Measurements from ENCODE around the gene ADH5. TPM values are rescaled to one million over a fixed set of nuclear protein-coding genes. Genes with fewer than 3 reads are reported as not detected.
"Not testable (repeated sequence)": the region's sequence is repeated elsewhere in the genome, so short reads cannot be mapped to it uniquely, and the experiment has no call there.

Gene ADH5
- total RNA-seq, 1 donor from 2014 or later, result 252 TPM

DNA sequence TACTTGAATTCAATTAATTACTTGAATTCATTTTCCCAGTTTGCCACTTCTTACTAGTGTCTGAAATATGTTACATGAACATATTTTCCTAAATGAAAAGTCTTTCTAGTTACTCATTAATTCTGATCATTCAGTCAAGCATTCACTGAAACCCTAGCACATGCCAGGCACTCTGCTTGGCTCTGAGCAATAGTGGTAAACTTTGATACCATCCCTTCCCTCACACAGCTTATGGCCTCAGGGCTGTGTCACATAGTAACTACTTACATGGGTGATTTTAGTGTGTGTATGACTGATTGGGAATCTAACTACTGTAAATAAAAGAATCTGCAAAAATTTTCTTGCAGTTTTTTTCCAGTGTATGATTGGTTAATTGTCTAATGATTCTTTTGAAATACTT is 60.4 kb downstream of the ADH5 start:
- Mint-ChIP-seq H3K4me3 (no peak overlapping the region), H3K36me3 (ENCODE audit: low read depth) (peaks cover 3% of the 10 kb centered on the region), H3K9me3 (no peaks in the 10 kb centered on the region), H3K4me1 (peaks cover 20% of the 10 kb centered on the region), H3K27me3 (ENCODE audit: low read depth) (no peaks in the 10 kb centered on the region), H3K27ac (ENCODE audit: unreplicated experiment) (no peak overlapping the region)
- TF ChIP-seq, protein P1, sequence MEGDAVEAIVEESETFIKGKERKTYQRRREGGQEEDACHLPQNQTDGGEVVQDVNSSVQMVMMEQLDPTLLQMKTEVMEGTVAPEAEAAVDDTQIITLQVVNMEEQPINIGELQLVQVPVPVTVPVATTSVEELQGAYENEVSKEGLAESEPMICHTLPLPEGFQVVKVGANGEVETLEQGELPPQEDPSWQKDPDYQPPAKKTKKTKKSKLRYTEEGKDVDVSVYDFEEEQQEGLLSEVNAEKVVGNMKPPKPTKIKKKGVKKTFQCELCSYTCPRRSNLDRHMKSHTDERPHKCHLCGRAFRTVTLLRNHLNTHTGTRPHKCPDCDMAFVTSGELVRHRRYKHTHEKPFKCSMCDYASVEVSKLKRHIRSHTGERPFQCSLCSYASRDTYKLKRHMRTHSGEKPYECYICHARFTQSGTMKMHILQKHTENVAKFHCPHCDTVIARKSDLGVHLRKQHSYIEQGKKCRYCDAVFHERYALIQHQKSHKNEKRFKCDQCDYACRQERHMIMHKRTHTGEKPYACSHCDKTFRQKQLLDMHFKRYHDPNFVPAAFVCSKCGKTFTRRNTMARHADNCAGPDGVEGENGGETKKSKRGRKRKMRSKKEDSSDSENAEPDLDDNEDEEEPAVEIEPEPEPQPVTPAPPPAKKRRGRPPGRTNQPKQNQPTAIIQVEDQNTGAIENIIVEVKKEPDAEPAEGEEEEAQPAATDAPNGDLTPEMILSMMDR (conservative IDR thresholded peaks at IDR 0.05), result no peak
- no peak for DNase-seq (ENCODE audit: low read depth, low spot score)

DNA sequence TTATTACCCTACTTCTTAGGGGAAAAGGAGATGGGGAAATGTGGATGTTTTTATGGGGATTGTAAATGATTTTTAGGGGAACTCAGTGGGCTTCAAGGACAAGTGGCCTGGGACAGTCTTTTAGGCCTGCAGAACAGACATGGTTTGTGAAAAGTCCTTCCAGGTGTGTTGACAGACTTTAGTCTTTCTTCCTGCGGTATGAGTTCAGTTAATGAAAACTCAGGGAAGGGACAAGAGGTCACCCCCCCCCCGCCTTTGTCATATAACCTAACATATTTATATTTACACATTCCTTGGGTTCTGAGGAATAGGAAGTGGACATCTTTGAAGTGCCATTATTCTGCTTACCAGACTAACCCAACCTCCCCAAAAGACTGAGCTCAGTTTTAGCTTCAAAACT is 61.3 kb downstream of the ADH5 start:
- TF ChIP-seq, protein P1 (conservative IDR thresholded peaks at IDR 0.05), result no peak
- no peaks in the 10 kb centered on the region for H3K27me3 Mint-ChIP-seq (ENCODE audit: low read depth)
- H3K9me3 Mint-ChIP-seq, result no peaks in the 10 kb centered on the region
- H3K27ac Mint-ChIP-seq (ENCODE audit: unreplicated experiment), result no peak overlapping the region
- DNase-seq (ENCODE audit: low read depth, low spot score), result no peak
- H3K4me3 Mint-ChIP-seq, result no peak overlapping the region
- peaks cover 20% of the 10 kb centered on the region for H3K4me1 Mint-ChIP-seq
- peaks cover 6% of the 10 kb centered on the region for H3K36me3 Mint-ChIP-seq (ENCODE audit: low read depth)

DNA sequence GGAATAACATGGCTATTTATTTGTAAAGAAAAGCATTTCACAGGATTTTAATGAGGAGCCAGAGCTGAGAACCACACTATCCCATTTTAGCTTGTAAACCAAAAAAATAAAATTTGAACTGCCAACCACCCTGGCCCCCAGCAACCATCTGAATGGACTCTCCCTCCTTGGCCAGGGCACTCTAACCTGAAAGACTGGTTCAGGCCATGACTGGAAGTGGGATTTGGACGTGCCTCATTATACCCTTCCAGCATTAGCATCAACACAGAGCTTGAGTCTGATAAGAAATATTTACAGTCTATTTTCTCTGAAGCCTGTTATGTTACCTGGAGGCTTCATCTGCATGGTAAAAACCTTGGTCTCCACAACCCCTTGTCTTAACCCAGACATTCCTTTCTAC is 63.1 kb downstream of the ADH5 start:
- Mint-ChIP-seq H3K36me3 (ENCODE audit: low read depth) (peaks cover 17% of the 10 kb centered on the region), H3K27me3 (ENCODE audit: low read depth) (no peaks in the 10 kb centered on the region), H3K9me3 (peaks cover 11% of the 10 kb centered on the region), H3K27ac (ENCODE audit: unreplicated experiment) (no peak overlapping the region), H3K4me1 (peaks cover 16% of the 10 kb centered on the region), H3K4me3 (no peak overlapping the region)
- no peak for DNase-seq (ENCODE audit: low read depth, low spot score)
- TF ChIP-seq, protein P1 (conservative IDR thresholded peaks at IDR 0.05), result no peak

DNA sequence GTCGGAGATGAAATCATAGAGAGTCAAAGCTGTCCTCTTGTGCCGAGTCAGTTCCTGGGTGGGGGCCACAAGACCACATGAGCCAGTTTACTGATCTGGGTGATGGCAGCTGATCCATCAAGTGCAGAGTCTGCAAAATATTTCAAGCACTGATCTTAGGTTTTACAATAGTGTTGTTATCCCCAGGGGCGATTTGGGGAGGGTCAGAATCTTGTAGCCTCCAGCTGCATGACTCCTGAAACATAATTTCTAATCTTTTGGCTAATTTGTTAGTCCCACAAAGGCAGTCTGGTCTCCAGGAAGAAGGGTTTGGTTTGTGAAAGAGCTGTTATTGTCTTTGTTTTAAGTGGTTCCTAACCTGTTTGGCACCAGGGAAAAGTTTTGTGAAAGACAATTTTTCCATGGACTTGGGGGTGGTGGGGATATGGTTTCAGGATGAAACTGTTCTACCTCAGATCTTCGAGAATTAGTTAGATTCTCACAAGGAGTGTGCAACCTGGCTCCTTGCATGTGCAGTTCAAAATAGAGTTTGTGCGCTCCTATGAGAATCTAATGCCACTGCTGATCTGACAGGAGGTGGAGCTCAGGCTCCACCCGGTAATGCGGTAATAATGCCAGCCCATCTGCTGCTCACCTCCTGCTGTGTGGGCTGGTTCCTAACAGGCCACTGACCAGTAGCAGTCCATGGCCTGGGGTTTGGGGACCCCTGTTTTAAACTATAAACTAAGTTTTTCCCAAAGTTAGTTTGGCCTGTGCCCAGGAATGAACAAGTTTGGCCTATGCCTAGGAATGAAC is 63.9 kb downstream of the ADH5 start:
- Mint-ChIP-seq H3K27ac (ENCODE audit: unreplicated experiment) (peak overlapping the region; percentile 85), H3K27me3 (ENCODE audit: low read depth) (no peaks in the 10 kb centered on the region), H3K4me3 (no peak overlapping the region), H3K36me3 (ENCODE audit: low read depth) (peaks cover 23% of the 10 kb centered on the region), H3K9me3 (peaks cover 11% of the 10 kb centered on the region), H3K4me1 (peaks cover 16% of the 10 kb centered on the region)
- DNase-seq (ENCODE audit: low read depth, low spot score), result no peak
- TF ChIP-seq, protein P1 (conservative IDR thresholded peaks at IDR 0.05), result no peak

DNA sequence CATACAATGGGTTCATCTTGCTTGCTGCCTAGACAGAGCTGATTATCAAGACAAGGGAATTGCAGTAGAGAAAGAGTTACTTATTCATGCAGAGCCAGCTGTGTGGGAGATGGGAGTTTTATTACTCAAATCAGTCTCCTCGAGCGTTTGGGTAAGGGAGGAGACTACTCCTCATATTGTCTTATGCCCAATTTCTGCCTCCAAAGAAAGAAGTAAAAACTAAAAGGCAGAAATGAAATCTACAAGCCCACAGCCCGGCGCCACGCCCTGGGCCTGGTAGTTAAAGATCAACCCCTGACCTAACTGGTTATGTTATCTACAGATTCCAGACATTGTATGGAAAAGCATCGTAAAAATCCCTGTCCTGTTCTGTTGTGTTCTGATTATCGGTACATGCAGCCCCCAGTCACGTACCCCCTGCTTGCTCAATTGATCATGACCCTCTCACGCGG is 64.8 kb downstream of the ADH5 start:
- not testable (repeated sequence) for H3K27ac Mint-ChIP-seq (ENCODE audit: unreplicated experiment); DNase-seq (ENCODE audit: low read depth, low spot score); H3K27me3 Mint-ChIP-seq (ENCODE audit: low read depth); H3K4me3 Mint-ChIP-seq
- peaks cover 16% of the 10 kb centered on the region for H3K4me1 Mint-ChIP-seq
- H3K36me3 Mint-ChIP-seq (ENCODE audit: low read depth), result peaks cover 30% of the 10 kb centered on the region
- H3K9me3 Mint-ChIP-seq, result peaks cover 15% of the 10 kb centered on the region

DNA sequence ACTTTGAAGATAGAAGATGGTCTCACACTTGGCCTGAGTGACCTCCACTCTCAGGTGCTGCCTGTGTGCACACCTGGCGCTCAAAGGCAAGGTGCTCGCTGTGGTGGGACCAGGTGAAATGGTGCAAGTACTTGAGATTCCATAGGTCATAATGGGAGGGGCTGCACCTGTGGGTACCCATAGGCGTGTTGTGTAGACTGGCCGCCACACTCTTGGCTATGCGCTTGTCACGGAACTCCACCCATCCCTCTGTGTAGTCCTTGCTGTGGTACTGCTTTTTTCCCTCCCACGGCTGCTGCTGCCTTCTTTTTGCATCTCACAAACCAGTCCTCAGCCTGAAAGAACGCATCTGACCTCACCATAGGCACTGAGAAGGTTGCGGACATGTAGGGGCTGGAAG is 66.0 kb downstream of the ADH5 start:
- Mint-ChIP-seq H3K27ac (ENCODE audit: unreplicated experiment) (no peak overlapping the region), H3K4me3 (no peak overlapping the region), H3K36me3 (ENCODE audit: low read depth) (peaks cover 42% of the 10 kb centered on the region), H3K4me1 (peaks cover 16% of the 10 kb centered on the region), H3K27me3 (ENCODE audit: low read depth) (no peaks in the 10 kb centered on the region), H3K9me3 (peaks cover 19% of the 10 kb centered on the region)
- TF ChIP-seq, protein P1 (conservative IDR thresholded peaks at IDR 0.05), result no peak
- DNase-seq (ENCODE audit: low read depth, low spot score), result no peak

Measured in neural crest cell (in vitro differentiated cells).